H1 (cell line): ENCODE measurements around the gene NLRC5.

Source experiments
- NANOG ChIP-seq: IDR thresholded peaks from 2 replicates; pipeline ENCODE4 v1.6.1; 2011; ENCODE audit warnings: low read length, low read depth, mild to moderate bottlenecking, inconsistent platforms; ENCODE audit not compliant: insufficient read depth, poor library complexity, severe bottlenecking
- POLR2A ChIP-seq, 2 experiments: IDR thresholded peaks; 1 replicate in 1 of 2; 2 replicates in 1 of 2; pipeline ENCODE4 v1.6.1; 2011; ENCODE audit warnings: low read depth in 2 of 2, low read length in 2 of 2, mild to moderate bottlenecking in 2 of 2; ENCODE audit errors: control extremely low read depth in 1 of 2
- SIN3A ChIP-seq, 2 experiments: IDR thresholded peaks in 1 of 2; conservative IDR thresholded peaks in 1 of 2; 2 replicates each; pipeline ENCODE4 v1.6.1; 2011 to 2012; ENCODE audit warnings: low read length in 2 of 2, improper control_type of control experiment in 1 of 2, low read depth in 1 of 2, mild to moderate bottlenecking in 1 of 2
- TF ChIP-seq, protein P1 (sequence below), 3 experiments: IDR thresholded peaks; 1 replicate in 2 of 3; 2 replicates in 1 of 3; pipeline versions ENCODE4 v1.5.1 to v1.6.1; 2011; ENCODE audit warnings: low read length in 3 of 3, mild to moderate bottlenecking in 3 of 3, inconsistent platforms in 2 of 3, low read depth in 1 of 3, moderate library complexity in 1 of 3; ENCODE audit not compliant: insufficient read depth in 1 of 3; ENCODE audit errors: control extremely low read depth in 1 of 3

DNA sequence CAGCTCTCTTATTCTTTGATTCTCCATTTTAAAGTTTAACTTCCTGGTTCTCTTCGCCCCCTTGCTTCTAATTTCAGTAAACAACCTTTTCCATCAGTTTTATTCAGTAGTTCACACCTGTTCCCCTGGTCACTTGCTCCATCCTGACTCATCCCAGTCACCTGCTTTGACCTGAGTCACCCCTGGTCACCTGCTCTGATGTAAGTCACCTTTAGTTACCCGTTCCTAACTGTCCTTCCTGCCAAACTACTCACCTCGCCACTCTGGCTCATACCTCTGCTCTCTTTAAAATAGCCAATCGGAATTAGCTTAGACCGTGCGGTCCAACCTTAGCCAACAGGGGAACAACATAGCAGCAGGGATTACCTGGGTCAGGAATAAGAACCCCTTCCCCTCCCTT lies 4.7 kb upstream of the NLRC5 start:
- TF ChIP-seq POLR2A (IDR thresholded peaks at IDR 0.05; ENCODE audit: control extremely low read depth in 1 of 2, low read depth in 2 of 2, low read length in 2 of 2) (no peak), NANOG (no peak), SIN3A (conservative IDR thresholded peaks at IDR 0.05 in 1 of 2, IDR thresholded peaks at IDR 0.05 in 1 of 2; ENCODE audit: low read depth in 1 of 2, low read length in 2 of 2) (no peak)
- TF ChIP-seq, protein P1, sequence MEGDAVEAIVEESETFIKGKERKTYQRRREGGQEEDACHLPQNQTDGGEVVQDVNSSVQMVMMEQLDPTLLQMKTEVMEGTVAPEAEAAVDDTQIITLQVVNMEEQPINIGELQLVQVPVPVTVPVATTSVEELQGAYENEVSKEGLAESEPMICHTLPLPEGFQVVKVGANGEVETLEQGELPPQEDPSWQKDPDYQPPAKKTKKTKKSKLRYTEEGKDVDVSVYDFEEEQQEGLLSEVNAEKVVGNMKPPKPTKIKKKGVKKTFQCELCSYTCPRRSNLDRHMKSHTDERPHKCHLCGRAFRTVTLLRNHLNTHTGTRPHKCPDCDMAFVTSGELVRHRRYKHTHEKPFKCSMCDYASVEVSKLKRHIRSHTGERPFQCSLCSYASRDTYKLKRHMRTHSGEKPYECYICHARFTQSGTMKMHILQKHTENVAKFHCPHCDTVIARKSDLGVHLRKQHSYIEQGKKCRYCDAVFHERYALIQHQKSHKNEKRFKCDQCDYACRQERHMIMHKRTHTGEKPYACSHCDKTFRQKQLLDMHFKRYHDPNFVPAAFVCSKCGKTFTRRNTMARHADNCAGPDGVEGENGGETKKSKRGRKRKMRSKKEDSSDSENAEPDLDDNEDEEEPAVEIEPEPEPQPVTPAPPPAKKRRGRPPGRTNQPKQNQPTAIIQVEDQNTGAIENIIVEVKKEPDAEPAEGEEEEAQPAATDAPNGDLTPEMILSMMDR (IDR thresholded peaks at IDR 0.05; ENCODE audit: control extremely low read depth in 1 of 3, insufficient read depth in 1 of 3, low read depth in 1 of 3, low read length in 3 of 3): no peak
